Prostate gland (tissue), 2 donors: ENCODE measurements around the gene FLVCR2. TPM values are rescaled to one million over a fixed set of nuclear protein-coding genes. Genes with fewer than 3 reads are reported as not detected.

ENCODE experiments used
- DNase-seq: peaks from one replicate; pipeline ENCODE4 v3.0.0-alpha.2; 2019; ENCODE audit warnings: low spot score
- H3K27ac ChIP-seq, 2 donors: fragments of 200-600 bp; sonication (generic); 2 replicates each; pipeline ENCODE4 v1.5.1; 2017 to 2019
- H3K27me3 ChIP-seq: fragments of 200-600 bp; sonication (generic); replicated peaks from 2 replicates; pipeline ENCODE4 v1.5.1; 2019; ENCODE audit not compliant: insufficient read depth
- H3K36me3 ChIP-seq, 2 donors: fragments of 200-600 bp; sonication (generic); 1 replicate in 1 of 2; 2 replicates in 1 of 2; pipeline versions ENCODE4 v1.5.1 to v1.8.1; 2017 to 2019
- H3K4me1 ChIP-seq: fragments of 200-600 bp; sonication (generic); replicated peaks from 2 replicates; pipeline ENCODE4 v1.5.1; 2019
- H3K4me3 ChIP-seq, 2 donors: fragments of 200-600 bp; sonication (generic); 2 replicates each; pipeline ENCODE4 v1.5.1; 2017 to 2019
- H3K9me3 ChIP-seq: fragments of 200-600 bp; sonication (generic); 2 replicates; pipeline ENCODE4 v1.5.1; 2017
- CTCF ChIP-seq, 4 experiments: fragments of 200-600 bp in 2 of 4; fragments of 450-650 bp in 2 of 4; sonication (generic) in 2 of 4; IDR thresholded peaks; 1 replicate in 3 of 4; 2 replicates in 1 of 4; pipeline ENCODE4 v1.5.1; 2016 to 2019; ENCODE audit warnings: antibody characterized with exemption in 4 of 4, mild to moderate bottlenecking in 2 of 4, moderate library complexity in 2 of 4
- POLR2A ChIP-seq: fragments of 450-650 bp; IDR thresholded peaks from one replicate; pipeline ENCODE4 v1.6.1; 2016; ENCODE audit warnings: antibody characterized with exemption, mild to moderate bottlenecking
- POLR2AphosphoS5 ChIP-seq: sonication (generic); formaldehyde crosslinking; IDR thresholded peaks from one replicate; pipeline ENCODE4 v1.6.1; 2017; ENCODE audit warnings: antibody characterized with exemption
- WGBS: methylation state at CpG from one replicate; pipeline ENCODE4 v1.1.5; 2018; 5-methylcytosine and 5-hydroxymethylcytosine counted together
- intact Hi-C: fragments of 100-400 bp; cut with DNase I; formaldehyde crosslinking; loops from one replicate; pipeline ENCODE4 v1.14.2; 2022
- total RNA-seq, 2 donors: library from RNA; depleted of rRNA; stranded (reverse); fragments of >200 nt; gene quantifications; one replicate each; pipeline ENCODE4 v1.1.0, GENCODE V29; 2016

The FLVCR2 gene
- total RNA-seq, result 10 to 100 TPM in 1 of 2 donors, 1 to 10 TPM in 1; 3.1 to 22.2 TPM

- TF ChIP-seq POLR2A, result peak; percentile 42
- peak; percentile 68 for TF ChIP-seq POLR2AphosphoS5
- TF ChIP-seq CTCF (IDR thresholded peaks at IDR 0.05), result peak in 1 of 4 experiments; percentile 43
- peaks cover 7% of the 10 kb centered on the region for H3K4me1 ChIP-seq
- peak within 1 kb of the TSS; percentile 31 to 53 for H3K4me3 ChIP-seq
- intact Hi-C loops, result loop anchor here (1.0 kb wide), 1 partner anchor 76 kb away; no protein-coding TSS in a partner anchor
- H3K9me3 ChIP-seq, result no peaks in the 10 kb centered on the region
- peak; percentile 86 for DNase-seq
- under 1% methylated on average over 47 of the region's 49 CpGs for WGBS
- no peaks in the 10 kb centered on the region for H3K27me3 ChIP-seq
- H3K27ac ChIP-seq, result peak within 1 kb of the TSS; percentile 73 to 83
- no peaks in the 10 kb centered on the region for H3K36me3 ChIP-seq
These were observed at the start of gene FLVCR2 for GRCh38 chr14:75578102-75578785. FLVCR2 (plus strand) TSS chr14:75578620; CDS start chr14:75578973, 353 bp downstream.

GRCh38 chr14:75531256-75531655, 47.2 kb upstream of the FLVCR2 start:
- intact Hi-C loops, result no loop called here
- Histone ChIP-seq H3K27ac (no peak overlapping the region), H3K4me3 (no peak overlapping the region), H3K9me3 (no peaks in the 10 kb centered on the region), H3K36me3 (no peaks in the 10 kb centered on the region), H3K4me1 (peaks cover 6% of the 10 kb centered on the region), H3K27me3 (no peaks in the 10 kb centered on the region)
- 68% methylated on average over 3 of the region's 3 CpGs for WGBS
- DNase-seq, result no peak
- TF ChIP-seq POLR2AphosphoS5, result no peak
- TF ChIP-seq CTCF (IDR thresholded peaks at IDR 0.05), result no peak
- no peak for TF ChIP-seq POLR2A

GRCh38 chr14:75531660-75532317, 46.6 kb upstream of the FLVCR2 start:
- no peak for TF ChIP-seq POLR2A
- no peak for TF ChIP-seq POLR2AphosphoS5
- TF ChIP-seq CTCF (IDR thresholded peaks at IDR 0.05), result no peak
- intact Hi-C loops, result no loop called here
- Histone ChIP-seq H3K36me3 (no peaks in the 10 kb centered on the region), H3K27ac (no peak overlapping the region), H3K4me3 (no peak overlapping the region), H3K4me1 (peaks cover 12% of the 10 kb centered on the region), H3K9me3 (no peaks in the 10 kb centered on the region), H3K27me3 (no peaks in the 10 kb centered on the region)
- 86% methylated on average over 5 of the region's 5 CpGs for WGBS
- DNase-seq, result no peak

- no peak overlapping the region for H3K4me3 ChIP-seq
- intact Hi-C loops, result no loop called here
- no peak for TF ChIP-seq POLR2AphosphoS5
- no peaks in the 10 kb centered on the region for H3K27me3 ChIP-seq
- DNase-seq, result no peak
- no peaks in the 10 kb centered on the region for H3K36me3 ChIP-seq
- no peaks in the 10 kb centered on the region for H3K9me3 ChIP-seq
- 58% methylated on average over 5 of the region's 5 CpGs for WGBS
- H3K27ac ChIP-seq, result peak overlapping the region; percentile 91 to 93
- peaks cover 18% of the 10 kb centered on the region for H3K4me1 ChIP-seq
These were observed 44.4 kb upstream of the FLVCR2 start for GRCh38 chr14:75533791-75534555.
